IPS-18c (cell line): ENCODE results near the gene CATSPER4.

ENCODE experiments used
- H3K4me3 ChIP-seq: 2 replicates; pipeline ENCODE4 v1.7.0; 2013; ENCODE audit warnings: low read depth, mild to moderate bottlenecking, low read length, moderate library complexity; ENCODE audit not compliant: insufficient read depth
- H3K9me3 ChIP-seq: one replicate; pipeline ENCODE4 v1.6.1; 2013; ENCODE audit warnings: mild to moderate bottlenecking, low read length, moderate library complexity; ENCODE audit not compliant: control insufficient read depth, insufficient read depth

The CATSPER4 gene

GRCh38 chr1:26181586-26182382, 8.6 kb upstream of the CATSPER4 start:
- H3K9me3 ChIP-seq: no peaks in the 10 kb centered on the region
- no peak overlapping the region for H3K4me3 ChIP-seq

- no peaks in the 10 kb centered on the region for H3K9me3 ChIP-seq
- H3K4me3 ChIP-seq: no peak overlapping the region
These were observed 8.1 kb upstream of the CATSPER4 start for GRCh38 chr1:26182383-26182696.

- Histone ChIP-seq H3K9me3 (no peaks in the 10 kb centered on the region), H3K4me3 (no peak overlapping the region)
These were observed 6.3 kb upstream of the CATSPER4 start for GRCh38 chr1:26184086-26184485.

- Histone ChIP-seq H3K4me3 (no peak overlapping the region), H3K9me3 (no peaks in the 10 kb centered on the region)
These were observed 5.5 kb upstream of the CATSPER4 start for GRCh38 chr1:26184883-26185282.

- Histone ChIP-seq H3K4me3 (no peak overlapping the region), H3K9me3 (no peaks in the 10 kb centered on the region)
These were observed 2.5 kb upstream of the CATSPER4 start for GRCh38 chr1:26187882-26188281.

GRCh38 chr1:26188477-26188876, 1.9 kb upstream of the CATSPER4 start:
- no peaks in the 10 kb centered on the region for H3K9me3 ChIP-seq
- no peak overlapping the region for H3K4me3 ChIP-seq

- no peaks in the 10 kb centered on the region for H3K9me3 ChIP-seq
These were observed 1.1 kb upstream of the CATSPER4 start for GRCh38 chr1:26189331-26189730.

GRCh38 chr1:26189751-26190275, 589 bp upstream of the CATSPER4 start:
- H3K4me3 ChIP-seq: no peak overlapping the region
- no peaks in the 10 kb centered on the region for H3K9me3 ChIP-seq

More at GRCh38 chr1:26189331-26189730, 1.1 kb upstream of the CATSPER4 start:
- no peak overlapping the region for H3K4me3 ChIP-seq

- no peak overlapping the region for H3K4me3 ChIP-seq
- H3K9me3 ChIP-seq: no peaks in the 10 kb centered on the region
These were observed 1.3 kb downstream of the CATSPER4 start for GRCh38 chr1:26191739-26192138.

- Histone ChIP-seq H3K9me3 (no peaks in the 10 kb centered on the region), H3K4me3 (no peak overlapping the region)
These were observed 5.4 kb downstream of the CATSPER4 start for GRCh38 chr1:26195805-26196204.

GRCh38 chr1:26197301-26197700, 6.9 kb downstream of the CATSPER4 start:
- no peak overlapping the region for H3K4me3 ChIP-seq
- no peaks in the 10 kb centered on the region for H3K9me3 ChIP-seq

- no peak overlapping the region for H3K4me3 ChIP-seq
These were observed 7.4 kb downstream of the CATSPER4 start for GRCh38 chr1:26197813-26198212.

GRCh38 chr1:26200413-26200812, 10.0 kb downstream of the CATSPER4 start:
- H3K9me3 ChIP-seq: no peaks in the 10 kb centered on the region
- H3K4me3 ChIP-seq: no peak overlapping the region

More at GRCh38 chr1:26197813-26198212, 7.4 kb downstream of the CATSPER4 start:
- no peaks in the 10 kb centered on the region for H3K9me3 ChIP-seq

- Histone ChIP-seq H3K9me3 (no peaks in the 10 kb centered on the region), H3K4me3 (no peak overlapping the region)
These were observed 13.4 kb downstream of the CATSPER4 start for GRCh38 chr1:26203642-26204318.

GRCh38 chr1:26210147-26210870, 19.9 kb downstream of the CATSPER4 start:
- no peaks in the 10 kb centered on the region for H3K9me3 ChIP-seq
- H3K4me3 ChIP-seq: no peak overlapping the region

GRCh38 chr1:26212726-26213125, 22.3 kb downstream of the CATSPER4 start:
- Histone ChIP-seq H3K9me3 (no peaks in the 10 kb centered on the region), H3K4me3 (no peak overlapping the region)

GRCh38 chr1:26213335-26213905, 23.0 kb downstream of the CATSPER4 start:
- Histone ChIP-seq H3K9me3 (no peaks in the 10 kb centered on the region), H3K4me3 (no peak overlapping the region)
